GM21576 (cell line): Measurements from ENCODE around the gene HERC2.
"Not testable (repeated sequence)": the region's sequence is repeated elsewhere in the genome, so short reads cannot be mapped to it uniquely, and the experiment has no call there.

ENCODE experiments used
- ATAC-seq: cut with Tn5 transposase; IDR thresholded peaks from one replicate; pipeline ENCODE4 v1.9.1; 2021; ENCODE audit warnings: mild to moderate bottlenecking, moderate library complexity; ENCODE audit not compliant: unreplicated experiment

The HERC2 gene

GRCh38 chr15:28274635-28275034 is 47.3 kb downstream of the HERC2 start:
- ATAC-seq, result no peak

GRCh38 chr15:28273873-28274610 is 47.9 kb downstream of the HERC2 start:
- no peak for ATAC-seq

- ATAC-seq, result no peak
Measured at GRCh38 chr15:28273468-28273867, 48.5 kb downstream of the HERC2 start.

- ATAC-seq, result no peak
Measured at GRCh38 chr15:28272587-28272986, 49.4 kb downstream of the HERC2 start.

- ATAC-seq, result no peak
Measured at GRCh38 chr15:28271697-28272260, 50.2 kb downstream of the HERC2 start.

GRCh38 chr15:28269097-28269496 is 52.9 kb downstream of the HERC2 start:
- ATAC-seq, result no peak

- no peak for ATAC-seq
Measured at GRCh38 chr15:28267727-28268126, 54.3 kb downstream of the HERC2 start.

- no peak for ATAC-seq
Measured at GRCh38 chr15:28265334-28266019, 56.5 kb downstream of the HERC2 start.

- no peak for ATAC-seq
Measured at GRCh38 chr15:28264166-28264565, 57.8 kb downstream of the HERC2 start.

GRCh38 chr15:28262438-28262837 is 59.5 kb downstream of the HERC2 start:
- ATAC-seq, result no peak

GRCh38 chr15:28260722-28261121 is 61.3 kb downstream of the HERC2 start:
- no peak for ATAC-seq

GRCh38 chr15:28260317-28260716 is 61.7 kb downstream of the HERC2 start:
- ATAC-seq, result no peak

- ATAC-seq, result no peak
Measured at GRCh38 chr15:28255965-28256364, 66.0 kb downstream of the HERC2 start.

GRCh38 chr15:28252831-28253230 is 69.1 kb downstream of the HERC2 start:
- ATAC-seq, result peak; percentile 49

GRCh38 chr15:28246605-28247004 is 75.4 kb downstream of the HERC2 start:
- no peak for ATAC-seq

- ATAC-seq, result no peak
Measured at GRCh38 chr15:28243901-28244300, 78.1 kb downstream of the HERC2 start.

- ATAC-seq, result no peak
Measured at GRCh38 chr15:28243399-28243798, 78.6 kb downstream of the HERC2 start.

GRCh38 chr15:28238296-28238695 is 83.7 kb downstream of the HERC2 start:
- not testable (repeated sequence) for ATAC-seq

GRCh38 chr15:28231743-28232142 is 90.2 kb downstream of the HERC2 start:
- not testable (repeated sequence) for ATAC-seq

- ATAC-seq, result not testable (repeated sequence)
Measured at GRCh38 chr15:28231336-28231735, 90.6 kb downstream of the HERC2 start.

- ATAC-seq, result not testable (repeated sequence)
Measured at GRCh38 chr15:28228990-28229640, 92.9 kb downstream of the HERC2 start.

- ATAC-seq, result no peak
Measured at GRCh38 chr15:28228096-28228495, 93.9 kb downstream of the HERC2 start.
